Cardiac muscle cell (in vitro differentiated cells and primary cell): Measurements from ENCODE around the gene CPAMD8. TPM values are rescaled to one million over a fixed set of nuclear protein-coding genes. Genes with fewer than 3 reads are reported as not detected.
A peak's percentile ranks its signal among the peaks of the same experiment; 100 is the strongest.

ENCODE experiments used
- DNase-seq, 2 donors: peaks; one replicate each; pipeline versions ENCODE4 v3.0.0 to v3.0.0-alpha.2; 2010 to 2017; ENCODE audit warnings: low read depth in 1 of 2, low spot score in 1 of 2
- H3K27ac ChIP-seq: fragments of 200-600 bp; sonication (generic); 2 replicates; pipeline ENCODE4 v1.5.1; 2016
- H3K27me3 ChIP-seq: fragments of 200-600 bp; sonication (generic); 2 replicates; pipeline ENCODE4 v1.6.0; 2016; ENCODE audit warnings: control low read depth
- H3K36me3 ChIP-seq: fragments of 200-600 bp; sonication (generic); 2 replicates; pipeline ENCODE4 v1.5.1; 2016; ENCODE audit warnings: control low read depth
- H3K4me1 ChIP-seq: fragments of 200-600 bp; sonication (generic); 2 replicates; pipeline ENCODE4 v1.8.1; 2017; ENCODE audit warnings: low read depth, mild to moderate bottlenecking, mixed run types
- H3K4me3 ChIP-seq: fragments of 200-600 bp; sonication (generic); 2 replicates; pipeline ENCODE4 v1.5.1; 2016; ENCODE audit warnings: mild to moderate bottlenecking
- H3K9me3 ChIP-seq: fragments of 200-600 bp; sonication (generic); 2 replicates; pipeline ENCODE4 v1.5.1; 2017; ENCODE audit warnings: low read depth, mild to moderate bottlenecking, control low read depth
- polyA plus RNA-seq: library from polyadenylated mRNA; unstranded; fragments of >200 nt; fragmentation: Nextera tagmentation; extraction: Ambion mirVana; gene quantifications from 2 replicates; pipeline ENCODE4 v1.2.1, GENCODE V29; 2016
- total RNA-seq: library from RNA; depleted of rRNA; stranded (reverse); fragments of >200 nt; gene quantifications from 2 replicates; pipeline ENCODE4 v1.2.3, GENCODE V29; 2016
- TF ChIP-seq, protein P1 (sequence below): IDR thresholded peaks from 2 replicates; pipeline ENCODE4 v1.5.1; 2012; ENCODE audit warnings: low read depth, mild to moderate bottlenecking, low read length

Gene CPAMD8
- total and polyA plus RNA-seq, 2 experiments from 2014 or later = 18.1 to 53.4 TPM

GRCh38 chr19:17073869-17074633 is 47.4 kb upstream of the CPAMD8 start:
- TF ChIP-seq, protein P1, sequence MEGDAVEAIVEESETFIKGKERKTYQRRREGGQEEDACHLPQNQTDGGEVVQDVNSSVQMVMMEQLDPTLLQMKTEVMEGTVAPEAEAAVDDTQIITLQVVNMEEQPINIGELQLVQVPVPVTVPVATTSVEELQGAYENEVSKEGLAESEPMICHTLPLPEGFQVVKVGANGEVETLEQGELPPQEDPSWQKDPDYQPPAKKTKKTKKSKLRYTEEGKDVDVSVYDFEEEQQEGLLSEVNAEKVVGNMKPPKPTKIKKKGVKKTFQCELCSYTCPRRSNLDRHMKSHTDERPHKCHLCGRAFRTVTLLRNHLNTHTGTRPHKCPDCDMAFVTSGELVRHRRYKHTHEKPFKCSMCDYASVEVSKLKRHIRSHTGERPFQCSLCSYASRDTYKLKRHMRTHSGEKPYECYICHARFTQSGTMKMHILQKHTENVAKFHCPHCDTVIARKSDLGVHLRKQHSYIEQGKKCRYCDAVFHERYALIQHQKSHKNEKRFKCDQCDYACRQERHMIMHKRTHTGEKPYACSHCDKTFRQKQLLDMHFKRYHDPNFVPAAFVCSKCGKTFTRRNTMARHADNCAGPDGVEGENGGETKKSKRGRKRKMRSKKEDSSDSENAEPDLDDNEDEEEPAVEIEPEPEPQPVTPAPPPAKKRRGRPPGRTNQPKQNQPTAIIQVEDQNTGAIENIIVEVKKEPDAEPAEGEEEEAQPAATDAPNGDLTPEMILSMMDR = no peak
- Histone ChIP-seq H3K4me3 (peak overlapping the region; percentile 44), H3K36me3 (no peaks in the 10 kb centered on the region), H3K27ac (no peak overlapping the region), H3K27me3 (no peaks in the 10 kb centered on the region), H3K4me1 (peaks cover 11% of the 10 kb centered on the region), H3K9me3 (no peaks in the 10 kb centered on the region)
- DNase-seq = no peak

DNA sequence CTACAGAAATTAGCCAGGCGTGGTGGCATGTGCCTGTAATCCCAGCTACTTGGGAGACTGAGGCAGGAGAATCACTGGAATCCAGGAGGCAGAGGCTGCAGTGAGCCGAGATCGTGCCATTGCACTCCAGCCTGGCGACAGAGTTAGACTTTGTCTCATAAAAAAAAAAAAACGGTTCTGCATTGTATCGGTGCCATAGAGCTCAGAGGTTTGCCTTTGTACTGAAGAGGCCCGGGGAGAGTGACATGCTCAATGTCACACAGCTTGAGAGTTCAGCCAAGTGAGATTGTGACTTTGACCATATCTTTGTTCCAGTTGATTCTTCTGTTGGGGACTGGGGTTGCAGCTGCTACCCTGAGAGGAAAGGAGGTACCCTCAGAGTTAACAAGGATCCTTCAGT is 44.3 kb upstream of the CPAMD8 start:
- H3K9me3 ChIP-seq = no peaks in the 10 kb centered on the region
- no peak overlapping the region for H3K4me3 ChIP-seq
- no peaks in the 10 kb centered on the region for H3K27me3 ChIP-seq
- peaks cover 6% of the 10 kb centered on the region for H3K4me1 ChIP-seq
- DNase-seq = no peak
- TF ChIP-seq, protein P1 = no peak
- H3K27ac ChIP-seq = no peak overlapping the region
- no peaks in the 10 kb centered on the region for H3K36me3 ChIP-seq

- H3K9me3 ChIP-seq = no peaks in the 10 kb centered on the region
- no peaks in the 10 kb centered on the region for H3K36me3 ChIP-seq
- no peak for DNase-seq
- H3K27me3 ChIP-seq = no peaks in the 10 kb centered on the region
- H3K4me3 ChIP-seq = no peak overlapping the region
- TF ChIP-seq, protein P1 = no peak
- peak overlapping the region; percentile 29 for H3K27ac ChIP-seq
- peaks cover 6% of the 10 kb centered on the region for H3K4me1 ChIP-seq
Measured at GRCh38 chr19:17070421-17070820, 43.8 kb upstream of the CPAMD8 start.

- no peak overlapping the region for H3K4me3 ChIP-seq
- H3K27me3 ChIP-seq = no peaks in the 10 kb centered on the region
- TF ChIP-seq, protein P1 = no peak
- H3K27ac ChIP-seq = no peak overlapping the region
- H3K9me3 ChIP-seq = no peaks in the 10 kb centered on the region
- H3K4me1 ChIP-seq = peaks cover under 1% of the 10 kb centered on the region
- DNase-seq = peak in 1 of 2 donors; percentile 31
- H3K36me3 ChIP-seq = no peaks in the 10 kb centered on the region
Measured at GRCh38 chr19:17069193-17069592, 42.6 kb upstream of the CPAMD8 start.

DNA sequence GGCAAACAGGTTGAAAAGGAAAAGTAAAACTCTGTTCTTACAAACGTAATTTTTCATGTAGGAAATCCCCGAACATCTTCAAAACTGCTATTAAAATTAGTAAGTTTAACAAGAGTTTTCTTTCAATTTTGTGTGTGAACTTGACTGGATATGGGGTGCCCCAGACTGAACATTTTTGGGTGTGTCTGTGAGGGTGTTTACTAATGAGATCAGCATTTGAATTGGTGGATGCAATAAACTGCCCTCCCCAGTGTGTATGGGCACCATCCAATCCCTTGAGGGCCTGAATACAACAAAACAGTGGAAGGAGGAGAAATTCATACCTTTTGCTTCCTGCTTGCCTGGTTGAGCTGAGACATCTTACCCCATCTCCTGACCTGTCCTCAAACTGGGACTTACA is 36.8 kb upstream of the CPAMD8 start:
- H3K36me3 ChIP-seq = peaks cover 4% of the 10 kb centered on the region
- no peaks in the 10 kb centered on the region for H3K4me1 ChIP-seq
- no peak for DNase-seq
- H3K4me3 ChIP-seq = no peak overlapping the region
- no peak overlapping the region for H3K27ac ChIP-seq
- H3K9me3 ChIP-seq = no peaks in the 10 kb centered on the region
- no peaks in the 10 kb centered on the region for H3K27me3 ChIP-seq
- TF ChIP-seq, protein P1 = no peak
